Myocyte (in vitro differentiated cells): ENCODE data around the gene TMBIM1. TPM values are rescaled to one million over a fixed set of nuclear protein-coding genes. Genes with fewer than 3 reads are reported as not detected.

Experiments used
- DNase-seq: peaks from one replicate; pipeline ENCODE4 v3.0.0-alpha.2; 2012; ENCODE audit warnings: low read depth
- polyA plus RNA-seq: library from polyadenylated mRNA; unstranded; fragments of >200 nt; gene quantifications from one replicate; pipeline ENCODE4 v1.2.1, GENCODE V29; 2012; ENCODE audit warnings: missing spikeins
- total RNA-seq: library from RNA; depleted of rRNA; stranded (reverse); fragments of >200 nt; gene quantifications from 2 replicates; pipeline ENCODE4 v1.2.3, GENCODE V29; 2014

TMBIM1 gene
- total RNA-seq, result 198 and 212 TPM in 2 replicates
- polyA plus RNA-seq, result 195 TPM

DNA sequence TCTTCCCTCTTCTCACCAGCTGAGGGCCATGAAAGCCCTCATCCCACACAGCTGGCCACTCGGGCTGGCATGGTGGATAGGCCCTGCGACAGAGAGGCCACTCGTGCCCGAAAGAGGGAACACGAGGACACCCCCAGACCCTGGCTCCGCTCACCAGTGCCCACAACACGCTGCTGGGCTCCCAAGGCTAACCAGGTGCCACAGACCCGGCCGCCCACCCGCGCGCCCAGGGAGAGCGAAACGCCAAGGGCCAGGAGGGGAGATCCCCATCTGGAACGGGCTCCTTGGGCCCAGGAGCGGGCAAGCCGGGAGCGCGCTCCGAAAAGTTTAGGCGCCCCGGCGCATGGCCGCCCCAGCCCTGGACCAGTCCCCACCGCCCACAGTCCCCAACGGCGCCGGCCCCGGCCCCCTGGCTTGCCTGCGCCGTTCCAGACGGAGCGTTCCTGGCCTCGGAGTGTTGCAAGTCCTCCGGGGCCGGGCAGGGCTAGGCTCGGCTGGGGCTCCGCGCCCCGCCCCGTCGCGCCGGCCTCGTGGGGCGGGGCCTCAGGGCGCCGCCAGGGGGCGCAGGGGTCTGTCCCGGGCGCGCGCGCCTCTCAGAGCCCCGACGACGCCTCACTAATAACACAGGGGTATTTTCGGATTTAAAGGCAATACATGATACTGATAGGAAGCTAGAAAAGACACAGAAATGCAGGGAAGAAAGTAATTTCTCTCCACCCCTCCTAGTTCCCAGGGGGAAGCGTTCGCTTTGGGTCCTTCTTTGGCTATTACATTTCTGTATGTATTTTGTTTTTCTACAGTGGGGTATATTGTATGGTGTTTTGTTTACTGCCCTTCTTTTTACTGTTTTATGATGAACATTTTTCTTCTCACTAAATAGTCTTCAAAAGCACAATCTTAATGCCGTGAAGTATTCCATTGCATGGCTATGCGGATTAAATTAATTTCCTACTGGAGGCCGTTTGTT lies at the start of gene TMBIM1:
Gene TMBIM1 (minus strand): TSS at position 456 of the 967 bp plus-strand sequence. CDS start 10,362 bp downstream, outside the sequence.
- peak; percentile 79 for DNase-seq

- DNase-seq, result no peak
These were observed 49.1 kb upstream of the TMBIM1 start for GRCh38 chr2:218341381-218341780.

DNA sequence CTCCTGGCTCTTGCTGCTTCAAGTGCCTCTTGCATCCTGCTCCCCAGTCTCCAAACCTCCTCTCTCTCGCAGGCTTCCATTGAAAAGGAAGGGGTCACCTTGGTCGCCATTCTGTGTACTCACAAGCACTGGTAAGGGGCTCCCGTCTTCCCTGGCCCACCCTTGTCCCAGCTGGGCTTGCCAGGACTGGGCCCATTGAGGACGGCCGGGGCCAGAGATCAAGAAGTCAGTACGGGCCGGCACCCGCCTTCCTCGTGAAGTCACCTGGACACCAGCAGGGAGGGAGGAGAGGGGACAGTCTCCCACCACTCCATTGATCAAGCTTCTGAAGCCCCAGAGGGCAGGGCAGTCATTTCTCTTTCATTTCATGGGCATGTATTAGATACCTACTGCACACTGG lies 48.4 kb upstream of the TMBIM1 start:
- DNase-seq, result no peak

GRCh38 chr2:218334531-218334930 lies 42.2 kb upstream of the TMBIM1 start:
- DNase-seq, result no peak

GRCh38 chr2:218332920-218333645 lies 40.8 kb upstream of the TMBIM1 start:
- DNase-seq, result no peak

GRCh38 chr2:218332288-218332687 lies 40.0 kb upstream of the TMBIM1 start:
- no peak for DNase-seq

GRCh38 chr2:218331745-218332144 lies 39.4 kb upstream of the TMBIM1 start:
- no peak for DNase-seq

GRCh38 chr2:218329826-218330593 lies 37.7 kb upstream of the TMBIM1 start:
- peak; percentile 12 for DNase-seq

GRCh38 chr2:218329027-218329825 lies 36.9 kb upstream of the TMBIM1 start:
- DNase-seq, result no peak

- no peak for DNase-seq
These were observed 36.0 kb upstream of the TMBIM1 start for GRCh38 chr2:218328294-218328693.

DNA sequence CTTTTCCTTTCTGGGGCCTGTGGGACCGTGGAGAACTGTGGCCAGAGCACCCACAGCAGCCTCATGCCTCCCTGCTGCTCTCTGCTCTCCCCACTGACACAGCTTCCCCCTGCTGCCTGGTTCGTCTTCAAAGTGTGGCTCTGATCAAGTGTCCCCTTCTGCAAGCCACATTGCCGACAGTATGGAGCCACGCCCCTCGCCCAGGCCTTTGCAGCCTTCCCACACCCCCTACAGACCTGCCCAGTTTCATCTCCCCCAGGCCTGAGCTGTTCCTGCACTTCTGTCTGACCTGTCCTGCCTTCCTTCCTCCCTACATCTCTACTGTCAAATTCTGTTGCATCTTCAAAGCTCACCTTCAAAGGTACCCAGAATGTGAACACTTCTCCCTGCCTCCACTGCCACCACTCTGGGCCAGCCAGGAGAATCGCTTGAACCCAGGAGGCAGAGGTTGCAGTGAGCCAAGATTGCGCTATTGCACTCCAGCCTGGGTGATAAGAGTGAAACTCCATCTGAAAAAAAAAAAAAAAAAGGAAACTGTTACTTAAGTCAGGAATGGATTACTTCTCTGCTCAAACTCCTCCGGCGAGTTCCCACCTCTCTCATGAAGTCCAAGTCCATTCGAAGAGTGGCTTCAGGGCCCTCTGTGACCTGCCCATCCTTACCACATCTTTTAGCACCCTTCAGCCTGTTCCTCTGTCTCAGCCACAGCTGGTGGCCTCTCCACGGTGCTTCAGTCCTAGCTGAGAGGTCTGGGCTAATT lies 35.3 kb upstream of the TMBIM1 start:
- no peak for DNase-seq

DNA sequence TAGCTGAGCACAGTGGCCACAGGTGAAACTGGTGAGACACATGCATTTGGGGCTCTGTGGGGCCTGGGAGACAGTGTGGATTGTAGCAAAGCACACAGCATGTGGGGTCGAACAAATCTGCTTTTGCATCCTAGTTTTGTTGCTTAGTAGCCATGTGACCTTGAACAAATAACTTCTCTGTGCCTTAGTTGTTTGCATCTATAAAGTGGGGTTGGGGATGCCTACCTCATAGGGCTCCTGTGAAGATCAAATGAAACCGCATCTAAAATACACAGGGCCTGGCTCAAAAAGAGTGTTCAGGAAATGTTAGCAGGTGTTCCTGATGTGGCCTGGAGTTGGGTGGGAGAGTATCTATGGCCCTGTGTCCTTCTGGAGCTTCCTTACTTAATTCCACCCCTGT lies 34.0 kb upstream of the TMBIM1 start:
- no peak for DNase-seq

DNA sequence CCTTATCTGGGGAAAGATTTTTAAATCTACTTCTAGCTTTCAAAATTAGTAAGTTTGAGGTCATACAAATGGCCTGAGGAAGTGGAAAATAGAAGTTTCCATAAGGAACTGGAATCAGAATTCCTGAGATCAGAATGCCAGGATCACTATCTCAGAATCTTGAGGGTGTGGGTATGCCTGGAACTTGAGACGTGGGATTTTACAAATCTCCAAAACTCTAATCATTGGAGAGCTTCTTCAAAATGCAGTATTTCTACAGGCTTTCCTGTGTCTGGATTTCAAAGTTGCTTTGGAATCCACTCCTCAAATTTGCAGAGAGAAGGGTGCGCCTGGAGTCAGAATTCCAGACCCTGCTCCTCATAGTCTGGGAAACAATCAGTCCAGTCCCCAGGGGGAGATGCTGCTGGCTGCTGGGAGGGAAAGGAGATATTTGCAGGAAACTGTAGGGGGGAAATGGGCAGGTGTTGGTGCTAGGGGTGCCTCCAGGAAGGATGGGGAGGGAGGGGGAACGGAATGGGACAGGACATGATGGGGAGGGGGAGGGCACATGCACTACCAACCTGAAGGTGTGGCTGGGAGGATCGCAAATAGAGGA lies 33.4 kb upstream of the TMBIM1 start:
- DNase-seq, result no peak

DNA sequence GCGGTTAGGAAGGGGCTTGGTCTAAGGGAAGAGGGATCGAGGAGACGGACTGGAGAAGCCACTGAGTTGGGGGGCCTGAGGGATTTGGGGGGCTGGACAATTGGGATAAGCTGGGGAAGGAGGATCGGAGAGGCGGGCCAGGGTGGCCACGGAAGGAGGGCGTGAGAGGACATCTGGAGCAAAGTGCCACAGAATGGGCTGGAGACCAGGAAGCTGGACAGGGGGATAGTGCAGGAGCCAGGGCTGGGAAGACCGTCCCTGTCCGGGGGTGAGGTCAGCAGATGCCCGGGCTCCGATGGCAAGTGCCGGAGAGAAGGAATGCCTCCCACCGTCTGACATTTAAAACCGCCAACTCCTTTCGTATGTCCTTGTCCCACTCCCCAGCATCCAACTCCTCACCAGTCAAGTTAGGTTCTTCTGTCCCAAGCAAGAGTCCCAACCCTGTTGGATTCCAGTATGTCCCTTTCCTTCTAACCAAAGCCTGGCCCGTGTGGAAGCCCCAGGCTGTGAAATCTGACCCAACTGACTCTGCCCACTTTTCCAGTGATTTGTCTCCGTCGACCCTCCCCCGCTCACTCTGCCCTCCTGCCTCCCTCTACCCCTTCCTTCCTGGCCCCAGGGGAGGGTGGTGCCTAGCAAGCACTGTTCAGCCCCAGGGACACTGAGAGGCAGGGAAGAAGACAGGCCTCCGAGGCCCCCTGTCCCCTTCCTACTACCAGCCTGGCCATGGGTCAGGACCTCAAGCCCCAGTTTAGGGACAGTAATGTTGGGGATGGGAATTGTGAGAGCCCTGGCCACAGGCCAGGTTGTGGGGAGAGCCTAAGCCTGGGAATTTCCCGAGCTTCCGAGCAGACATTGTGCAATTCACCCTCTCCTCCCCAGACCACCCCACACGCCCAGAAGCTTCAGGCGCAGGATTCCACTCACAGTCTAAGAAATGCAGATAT lies 31.5 kb upstream of the TMBIM1 start:
- DNase-seq, result peak; percentile 35

- peak; percentile 70 for DNase-seq
These were observed 30.6 kb upstream of the TMBIM1 start for GRCh38 chr2:218322768-218323525.

DNA sequence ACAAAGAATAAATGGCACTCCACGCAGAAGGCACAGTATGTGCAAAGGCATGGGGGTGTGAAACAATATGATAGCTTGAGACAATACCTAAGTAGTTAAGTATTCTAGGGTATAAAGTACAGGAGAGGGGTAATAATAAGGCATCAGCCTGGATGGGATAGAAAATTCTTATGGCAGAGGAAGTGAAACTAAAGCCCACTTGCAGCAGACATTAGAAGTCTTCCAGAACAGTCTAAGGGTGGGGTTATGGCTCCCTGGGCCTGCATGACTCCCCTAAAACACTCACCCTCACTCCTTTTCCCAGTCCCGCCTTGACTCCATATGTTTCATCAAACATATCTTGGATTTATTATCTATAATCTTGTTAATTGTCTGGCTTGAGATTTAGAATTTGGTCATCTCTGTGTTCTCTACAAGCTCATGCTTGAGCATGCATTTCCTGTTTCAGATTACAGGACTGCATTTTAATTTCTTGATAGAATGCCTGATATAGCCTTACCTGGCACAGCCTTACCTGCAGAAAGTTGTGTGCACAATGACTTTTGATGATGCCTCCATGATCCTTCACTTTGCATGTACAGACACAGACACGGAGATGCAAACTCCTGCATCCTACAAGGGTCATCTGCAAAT lies 28.5 kb upstream of the TMBIM1 start:
- DNase-seq, result no peak

DNA sequence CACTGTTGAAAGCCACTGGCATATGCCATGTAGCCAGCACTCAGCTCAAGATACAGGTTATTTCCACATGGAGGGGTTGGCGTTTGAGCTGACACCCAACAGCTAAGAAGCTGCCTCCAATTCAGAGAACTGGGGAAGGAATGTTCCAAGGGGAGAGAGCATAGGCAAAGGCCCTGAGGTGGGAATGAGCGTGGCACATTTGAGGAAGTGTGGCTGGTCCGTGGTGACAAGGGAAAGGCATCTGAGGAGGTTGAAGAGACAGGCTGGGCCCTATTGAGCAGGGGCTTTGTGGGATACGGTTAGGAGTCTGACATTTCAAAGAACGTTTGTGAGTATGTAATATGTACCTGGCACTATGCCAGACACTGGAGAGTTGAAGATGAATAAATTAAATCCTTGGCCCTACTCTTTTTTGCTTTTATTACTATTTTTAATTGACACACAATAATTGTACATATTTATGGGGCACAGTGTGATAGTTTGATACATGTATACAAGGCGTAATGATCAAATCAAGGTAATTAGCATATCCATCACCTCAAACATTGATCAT lies 27.6 kb upstream of the TMBIM1 start:
- no peak for DNase-seq
